Measurements from ENCODE around the gene UXS1.

DNA sequence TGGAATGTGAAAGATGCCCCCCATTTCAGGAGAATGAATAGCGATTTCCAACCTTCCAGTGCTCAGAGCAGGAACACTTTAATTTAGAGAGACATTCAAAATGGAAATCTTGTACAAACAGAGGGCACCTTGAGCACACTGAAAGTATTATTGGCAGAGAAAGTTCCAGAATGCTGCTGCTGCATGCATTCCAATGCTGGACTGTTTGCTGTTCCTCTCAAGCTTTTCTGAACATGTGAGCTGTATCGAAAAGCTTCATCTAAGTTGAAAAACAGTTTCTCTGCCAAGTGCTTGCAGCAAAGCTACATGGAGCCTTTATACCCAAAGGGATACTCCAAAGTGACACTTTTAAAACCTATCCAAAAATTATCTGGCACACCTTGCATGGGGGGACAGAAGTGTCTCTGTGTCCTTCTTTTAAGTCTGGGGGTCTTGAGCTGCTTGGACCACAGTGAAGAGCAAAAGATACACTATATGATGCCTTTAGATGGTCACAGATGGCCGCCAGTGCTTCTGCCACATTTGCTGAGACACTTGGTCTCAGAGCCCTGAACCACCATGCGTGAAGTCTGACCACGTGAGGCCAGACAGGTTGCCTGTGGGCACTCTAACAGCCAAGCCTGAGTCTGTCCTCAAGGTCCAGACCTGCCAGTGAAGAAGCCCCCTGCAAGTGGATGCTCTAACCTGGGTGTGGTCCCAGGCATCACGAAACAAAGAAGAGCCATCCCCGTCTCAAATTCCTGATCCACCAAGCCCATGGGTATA is 18.8 kb downstream of the UXS1 start:
- TF ChIP-seq, protein P1, sequence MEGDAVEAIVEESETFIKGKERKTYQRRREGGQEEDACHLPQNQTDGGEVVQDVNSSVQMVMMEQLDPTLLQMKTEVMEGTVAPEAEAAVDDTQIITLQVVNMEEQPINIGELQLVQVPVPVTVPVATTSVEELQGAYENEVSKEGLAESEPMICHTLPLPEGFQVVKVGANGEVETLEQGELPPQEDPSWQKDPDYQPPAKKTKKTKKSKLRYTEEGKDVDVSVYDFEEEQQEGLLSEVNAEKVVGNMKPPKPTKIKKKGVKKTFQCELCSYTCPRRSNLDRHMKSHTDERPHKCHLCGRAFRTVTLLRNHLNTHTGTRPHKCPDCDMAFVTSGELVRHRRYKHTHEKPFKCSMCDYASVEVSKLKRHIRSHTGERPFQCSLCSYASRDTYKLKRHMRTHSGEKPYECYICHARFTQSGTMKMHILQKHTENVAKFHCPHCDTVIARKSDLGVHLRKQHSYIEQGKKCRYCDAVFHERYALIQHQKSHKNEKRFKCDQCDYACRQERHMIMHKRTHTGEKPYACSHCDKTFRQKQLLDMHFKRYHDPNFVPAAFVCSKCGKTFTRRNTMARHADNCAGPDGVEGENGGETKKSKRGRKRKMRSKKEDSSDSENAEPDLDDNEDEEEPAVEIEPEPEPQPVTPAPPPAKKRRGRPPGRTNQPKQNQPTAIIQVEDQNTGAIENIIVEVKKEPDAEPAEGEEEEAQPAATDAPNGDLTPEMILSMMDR (IDR thresholded peaks at IDR 0.05; ENCODE audit: borderline replicate concordance, extremely low read depth, low read length, poor library complexity, severe bottlenecking): no peak
- TF ChIP-seq EZH2 (IDR thresholded peaks at IDR 0.05; ENCODE audit: borderline replicate concordance, low read depth, low read length, severe bottlenecking): no peak

Data from DND-41 (cell line).